ENCODE results near the gene RAB9B. TPM values are rescaled to one million over a fixed set of nuclear protein-coding genes. Genes with fewer than 3 reads are reported as not detected.

RAB9B gene
- polyA plus RNA-seq, 2 of the 4 experiments (the other 2 are of a cell fraction): 0.09 to 0.16 TPM

DNA sequence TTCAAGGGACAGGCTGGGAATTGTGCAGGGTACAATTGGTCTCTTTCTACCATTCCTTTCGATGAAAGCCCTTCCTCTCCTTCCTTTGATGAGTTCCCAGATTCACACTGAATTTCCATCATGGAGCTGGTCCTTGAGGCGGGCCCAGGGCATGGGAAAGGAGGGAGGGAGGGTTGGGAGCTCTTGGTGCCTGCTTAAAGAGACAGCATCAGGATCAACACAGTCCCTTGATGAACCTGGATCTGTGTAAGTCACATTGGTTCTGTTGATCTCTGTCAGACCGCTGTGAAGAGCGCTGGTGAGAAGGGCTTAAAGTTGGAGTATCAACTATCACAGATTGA is 51.0 kb downstream of the RAB9B start:
- no peak for ATAC-seq
- POLR2A ChIA-PET: no interaction called here
- 34% methylated on average over 4 of the region's 4 CpGs for WGBS (ENCODE audit: missing lambda C conversion rate)

DNA sequence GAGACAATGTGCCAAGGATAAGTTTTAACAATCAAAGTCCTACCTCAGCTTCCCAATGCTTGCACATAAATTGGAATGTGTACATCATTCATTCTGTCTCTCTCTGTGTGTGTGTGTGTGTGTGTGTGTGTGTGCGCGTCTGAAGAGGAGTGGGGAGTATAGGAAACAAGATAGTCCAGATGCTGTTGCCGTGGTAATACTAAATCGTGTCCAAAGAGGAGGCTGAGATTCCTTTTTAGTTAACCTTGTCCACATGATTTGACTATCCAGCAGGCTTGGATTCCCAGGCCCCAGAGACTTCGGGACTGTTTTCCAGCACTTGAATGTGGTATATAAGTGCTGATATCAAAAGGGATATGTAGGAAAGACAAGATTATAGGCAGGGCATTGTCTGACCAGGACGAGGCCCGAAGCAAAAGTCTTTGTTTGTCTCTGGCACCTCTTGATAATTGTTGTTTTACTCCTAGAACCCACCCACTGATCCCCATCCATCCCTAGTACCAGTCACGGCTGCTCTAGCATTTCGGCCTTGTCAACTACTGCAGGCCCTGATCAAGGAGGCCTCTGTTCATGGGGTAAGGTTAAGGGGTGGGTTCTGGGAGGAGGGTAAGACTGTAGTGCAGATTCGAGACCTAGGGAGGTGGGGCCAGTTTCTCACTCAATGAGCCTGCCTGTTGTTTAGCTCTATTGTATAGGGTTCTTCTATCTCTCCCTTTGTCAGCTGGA is 51.6 kb downstream of the RAB9B start:
- ChIA-PET CTCF (no interaction called here), POLR2A (no interaction called here)
- DNase-seq (ENCODE audit: low read depth in 1 of 2, low spot score in 1 of 2) (no peak), FAIRE-seq (no peak), ATAC-seq (no peak)
- no peak overlapping the region for H3K4me2 ChIP-seq
- whole genome bisulfite sequencing (ENCODE audit: missing lambda C conversion rate): 35% methylated on average over 10 of the region's 10 CpGs
- H3K9me3 ChIP-seq: no peaks in the 10 kb centered on the region
- H3K27ac ChIP-seq: no peak overlapping the region
- H3K4me3 ChIP-seq: no peak overlapping the region
- no peaks in the 10 kb centered on the region for H3K4me1 ChIP-seq
- TF ChIP-seq MAFK (IDR thresholded peaks at IDR 0.05; ENCODE audit: partially characterized antibody) (no peak), RFX5 (IDR thresholded peaks at IDR 0.05) (no peak), ZC3H11A (IDR thresholded peaks at IDR 0.05) (no peak), BHLHE40 (IDR thresholded peaks at IDR 0.05; ENCODE audit: low read depth, low read length) (no peak), HDAC2 (IDR thresholded peaks at IDR 0.05) (no peak), ZFP36 (IDR thresholded peaks at IDR 0.05; ENCODE audit: borderline replicate concordance, partially characterized antibody) (no peak), POLR2A (IDR thresholded peaks at IDR 0.05; ENCODE audit: low read length) (no peak), SREBF2 (IDR thresholded peaks at IDR 0.05) (no peak), RARB (CRISPR knock-in tag; IDR thresholded peaks at IDR 0.05) (no peak), ZNF302 (CRISPR knock-in tag; IDR thresholded peaks at IDR 0.05) (no peak), HOXB5 (CRISPR knock-in tag; IDR thresholded peaks at IDR 0.05) (no peak), GATA3 (IDR thresholded peaks at IDR 0.05; ENCODE audit: borderline replicate concordance) (no peak), CHD2 (IDR thresholded peaks at IDR 0.05; ENCODE audit: low read length, partially characterized antibody) (no peak), EP300 (IDR thresholded peaks at IDR 0.05) (no peak), TFCP2L1 (CRISPR knock-in tag; IDR thresholded peaks at IDR 0.05) (no peak)
- TF ChIP-seq, protein P1, sequence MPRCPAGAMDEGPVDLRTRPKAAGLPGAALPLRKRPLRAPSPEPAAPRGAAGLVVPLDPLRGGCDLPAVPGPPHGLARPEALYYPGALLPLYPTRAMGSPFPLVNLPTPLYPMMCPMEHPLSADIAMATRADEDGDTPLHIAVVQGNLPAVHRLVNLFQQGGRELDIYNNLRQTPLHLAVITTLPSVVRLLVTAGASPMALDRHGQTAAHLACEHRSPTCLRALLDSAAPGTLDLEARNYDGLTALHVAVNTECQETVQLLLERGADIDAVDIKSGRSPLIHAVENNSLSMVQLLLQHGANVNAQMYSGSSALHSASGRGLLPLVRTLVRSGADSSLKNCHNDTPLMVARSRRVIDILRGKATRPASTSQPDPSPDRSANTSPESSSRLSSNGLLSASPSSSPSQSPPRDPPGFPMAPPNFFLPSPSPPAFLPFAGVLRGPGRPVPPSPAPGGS (IDR thresholded peaks at IDR 0.05): no peak
- TF ChIP-seq, protein P2, sequence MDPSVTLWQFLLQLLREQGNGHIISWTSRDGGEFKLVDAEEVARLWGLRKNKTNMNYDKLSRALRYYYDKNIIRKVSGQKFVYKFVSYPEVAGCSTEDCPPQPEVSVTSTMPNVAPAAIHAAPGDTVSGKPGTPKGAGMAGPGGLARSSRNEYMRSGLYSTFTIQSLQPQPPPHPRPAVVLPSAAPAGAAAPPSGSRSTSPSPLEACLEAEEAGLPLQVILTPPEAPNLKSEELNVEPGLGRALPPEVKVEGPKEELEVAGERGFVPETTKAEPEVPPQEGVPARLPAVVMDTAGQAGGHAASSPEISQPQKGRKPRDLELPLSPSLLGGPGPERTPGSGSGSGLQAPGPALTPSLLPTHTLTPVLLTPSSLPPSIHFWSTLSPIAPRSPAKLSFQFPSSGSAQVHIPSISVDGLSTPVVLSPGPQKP (IDR thresholded peaks at IDR 0.05; ENCODE audit: low read depth, low read length): no peak

More for the DNA sequence above, 51.0 kb downstream of the RAB9B start:
- H3K4me2 ChIP-seq: no peak overlapping the region
- no peak overlapping the region for H3K27ac ChIP-seq
- H3K4me3 ChIP-seq: no peak overlapping the region
- FAIRE-seq (no peak), DNase-seq (ENCODE audit: low read depth in 1 of 2, low spot score in 1 of 2) (no peak)
- CTCF ChIA-PET: interaction anchor here (1.1 kb wide), 1 partner anchor 11 kb away, joined by 3 read pairs; no protein-coding TSS in a partner anchor
- H3K9me3 ChIP-seq: no peaks in the 10 kb centered on the region
- TF ChIP-seq HOXB5 (CRISPR knock-in tag; IDR thresholded peaks at IDR 0.05) (no peak), HEYL (CRISPR knock-in tag; IDR thresholded peaks at IDR 0.05) (no peak), EHF (CRISPR knock-in tag; IDR thresholded peaks at IDR 0.05) (no peak), CBX2 (IDR thresholded peaks at IDR 0.05; ENCODE audit: borderline replicate concordance, low read depth) (no peak), HOXA7 (CRISPR knock-in tag; IDR thresholded peaks at IDR 0.05) (no peak), ZC3H11A (IDR thresholded peaks at IDR 0.05) (no peak), NPAS2 (CRISPR knock-in tag; IDR thresholded peaks at IDR 0.05; ENCODE audit: borderline replicate concordance) (no peak), BHLHE40 (IDR thresholded peaks at IDR 0.05; ENCODE audit: low read depth, low read length) (no peak), ZFP36 (IDR thresholded peaks at IDR 0.05; ENCODE audit: borderline replicate concordance, partially characterized antibody) (no peak), TFCP2L1 (CRISPR knock-in tag; IDR thresholded peaks at IDR 0.05) (no peak), CEBPB (IDR thresholded peaks at IDR 0.05) (no peak), PHF8 (IDR thresholded peaks at IDR 0.05; ENCODE audit: borderline replicate concordance, low read depth) (no peak), RCOR1 (IDR thresholded peaks at IDR 0.05; ENCODE audit: low read depth, low read length) (no peak), ZSCAN20 (CRISPR knock-in tag; IDR thresholded peaks at IDR 0.05) (no peak), SMC3 (IDR thresholded peaks at IDR 0.05) (no peak)
- TF ChIP-seq, protein P3, sequence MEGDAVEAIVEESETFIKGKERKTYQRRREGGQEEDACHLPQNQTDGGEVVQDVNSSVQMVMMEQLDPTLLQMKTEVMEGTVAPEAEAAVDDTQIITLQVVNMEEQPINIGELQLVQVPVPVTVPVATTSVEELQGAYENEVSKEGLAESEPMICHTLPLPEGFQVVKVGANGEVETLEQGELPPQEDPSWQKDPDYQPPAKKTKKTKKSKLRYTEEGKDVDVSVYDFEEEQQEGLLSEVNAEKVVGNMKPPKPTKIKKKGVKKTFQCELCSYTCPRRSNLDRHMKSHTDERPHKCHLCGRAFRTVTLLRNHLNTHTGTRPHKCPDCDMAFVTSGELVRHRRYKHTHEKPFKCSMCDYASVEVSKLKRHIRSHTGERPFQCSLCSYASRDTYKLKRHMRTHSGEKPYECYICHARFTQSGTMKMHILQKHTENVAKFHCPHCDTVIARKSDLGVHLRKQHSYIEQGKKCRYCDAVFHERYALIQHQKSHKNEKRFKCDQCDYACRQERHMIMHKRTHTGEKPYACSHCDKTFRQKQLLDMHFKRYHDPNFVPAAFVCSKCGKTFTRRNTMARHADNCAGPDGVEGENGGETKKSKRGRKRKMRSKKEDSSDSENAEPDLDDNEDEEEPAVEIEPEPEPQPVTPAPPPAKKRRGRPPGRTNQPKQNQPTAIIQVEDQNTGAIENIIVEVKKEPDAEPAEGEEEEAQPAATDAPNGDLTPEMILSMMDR (IDR thresholded peaks at IDR 0.05): no peak
- TF ChIP-seq, protein P4, sequence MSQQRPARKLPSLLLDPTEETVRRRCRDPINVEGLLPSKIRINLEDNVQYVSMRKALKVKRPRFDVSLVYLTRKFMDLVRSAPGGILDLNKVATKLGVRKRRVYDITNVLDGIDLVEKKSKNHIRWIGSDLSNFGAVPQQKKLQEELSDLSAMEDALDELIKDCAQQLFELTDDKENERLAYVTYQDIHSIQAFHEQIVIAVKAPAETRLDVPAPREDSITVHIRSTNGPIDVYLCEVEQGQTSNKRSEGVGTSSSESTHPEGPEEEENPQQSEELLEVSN (IDR thresholded peaks at IDR 0.05; ENCODE audit: borderline replicate concordance, low read depth): no peak
- TF ChIP-seq, protein P2 (IDR thresholded peaks at IDR 0.05; ENCODE audit: low read depth, low read length): no peak
- TF ChIP-seq, protein P5, sequence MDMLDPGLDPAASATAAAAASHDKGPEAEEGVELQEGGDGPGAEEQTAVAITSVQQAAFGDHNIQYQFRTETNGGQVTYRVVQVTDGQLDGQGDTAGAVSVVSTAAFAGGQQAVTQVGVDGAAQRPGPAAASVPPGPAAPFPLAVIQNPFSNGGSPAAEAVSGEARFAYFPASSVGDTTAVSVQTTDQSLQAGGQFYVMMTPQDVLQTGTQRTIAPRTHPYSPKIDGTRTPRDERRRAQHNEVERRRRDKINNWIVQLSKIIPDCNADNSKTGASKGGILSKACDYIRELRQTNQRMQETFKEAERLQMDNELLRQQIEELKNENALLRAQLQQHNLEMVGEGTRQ (IDR thresholded peaks at IDR 0.05): no peak
- TF ChIP-seq, protein P6, sequence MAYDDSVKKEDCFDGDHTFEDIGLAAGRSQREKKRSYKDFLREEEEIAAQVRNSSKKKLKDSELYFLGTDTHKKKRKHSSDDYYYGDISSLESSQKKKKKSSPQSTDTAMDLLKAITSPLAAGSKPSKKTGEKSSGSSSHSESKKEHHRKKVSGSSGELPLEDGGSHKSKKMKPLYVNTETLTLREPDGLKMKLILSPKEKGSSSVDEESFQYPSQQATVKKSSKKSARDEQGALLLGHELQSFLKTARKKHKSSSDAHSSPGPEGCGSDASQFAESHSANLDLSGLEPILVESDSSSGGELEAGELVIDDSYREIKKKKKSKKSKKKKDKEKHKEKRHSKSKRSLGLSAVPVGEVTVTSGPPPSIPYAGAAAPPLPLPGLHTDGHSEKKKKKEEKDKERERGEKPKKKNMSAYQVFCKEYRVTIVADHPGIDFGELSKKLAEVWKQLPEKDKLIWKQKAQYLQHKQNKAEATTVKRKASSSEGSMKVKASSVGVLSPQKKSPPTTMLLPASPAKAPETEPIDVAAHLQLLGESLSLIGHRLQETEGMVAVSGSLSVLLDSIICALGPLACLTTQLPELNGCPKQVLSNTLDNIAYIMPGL (CRISPR knock-in tag; IDR thresholded peaks at IDR 0.05; ENCODE audit: borderline replicate concordance): no peak
- H3K4me1 ChIP-seq: no peaks in the 10 kb centered on the region

Data from A549 (cell line).